NCI-H2029 (cell line): ENCODE results near the gene OLR1.
"Not testable (repeated sequence)": the region's sequence is repeated elsewhere in the genome, so short reads cannot be mapped to it uniquely, and the experiment has no call there.

Experiments used
- DNase-seq: peaks from one replicate; lab custom pipeline; 2025; lab: John Stamatoyannopoulos, UW

OLR1 gene

DNA sequence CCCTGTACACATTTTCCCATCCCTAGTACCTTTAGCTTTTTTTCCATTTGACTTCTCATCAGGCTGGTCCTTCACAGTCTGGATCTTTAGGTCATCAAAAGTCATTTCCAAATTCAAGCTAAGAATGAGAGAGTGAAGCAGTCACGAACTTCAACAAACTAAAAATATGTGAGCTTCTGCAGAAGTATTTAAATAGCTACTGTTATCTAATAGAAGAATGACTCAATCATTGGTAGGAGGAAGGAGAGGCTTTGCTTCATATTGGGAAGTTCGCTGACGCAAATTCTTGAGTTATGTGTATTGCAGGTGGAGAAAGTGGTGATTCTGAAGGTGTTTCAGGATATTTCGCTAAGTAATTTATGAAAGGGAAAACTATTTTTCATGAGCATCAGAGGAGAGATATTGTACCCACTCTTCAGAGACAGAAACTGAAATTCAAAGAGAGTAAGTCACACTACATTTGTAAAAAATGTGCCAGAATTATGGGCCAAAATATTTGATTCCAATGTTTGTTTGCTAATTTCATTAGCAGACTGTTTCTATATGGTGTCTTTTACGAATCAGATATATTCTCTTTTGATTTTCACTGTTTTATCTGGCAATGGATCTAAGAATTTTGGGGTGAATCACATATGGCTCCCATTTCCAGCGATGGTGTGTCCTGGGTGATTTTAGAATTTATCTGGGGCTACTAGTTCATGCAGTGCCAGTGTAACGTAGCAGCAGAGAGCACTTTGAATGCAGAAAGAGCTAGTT is at the start of gene OLR1:
Gene OLR1 (minus strand): TSS at position 160 of the 756 bp plus-strand sequence. CDS start 55 bp downstream, at position 105.
- DNase-seq, result no peak

DNA sequence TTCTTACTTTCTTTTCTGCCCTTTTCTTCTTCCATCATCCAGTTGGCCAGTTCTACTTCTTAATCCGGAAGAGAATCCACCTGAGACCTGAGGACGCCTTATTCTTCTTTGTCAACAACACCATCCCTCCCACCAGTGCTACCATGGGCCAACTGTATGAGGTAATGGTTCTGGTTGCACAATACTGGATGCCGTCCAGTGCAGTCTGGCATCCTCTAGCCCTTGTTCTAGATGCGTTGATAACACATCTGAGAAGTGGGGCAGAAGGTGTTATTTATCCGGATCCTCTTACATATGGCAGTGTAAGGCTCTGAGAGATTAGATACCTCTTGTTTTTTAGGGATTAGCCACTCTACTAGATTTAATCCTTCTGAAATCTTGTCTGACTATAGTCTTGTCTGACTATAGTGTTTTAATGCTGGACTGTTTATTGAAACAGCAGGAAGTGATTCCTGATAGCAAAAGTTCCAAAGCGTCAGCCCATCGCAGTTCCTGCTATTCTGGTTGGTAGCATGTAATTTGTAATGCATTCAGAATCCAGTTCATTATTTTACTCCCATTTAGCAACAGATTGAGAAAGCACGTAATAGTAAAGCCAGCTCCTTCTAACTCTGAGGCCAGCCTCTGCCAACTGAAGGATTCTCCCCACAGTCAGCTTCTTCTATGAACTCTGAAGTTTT is 48.6 kb upstream of the OLR1 start:
- peak; percentile 91 for DNase-seq

DNA sequence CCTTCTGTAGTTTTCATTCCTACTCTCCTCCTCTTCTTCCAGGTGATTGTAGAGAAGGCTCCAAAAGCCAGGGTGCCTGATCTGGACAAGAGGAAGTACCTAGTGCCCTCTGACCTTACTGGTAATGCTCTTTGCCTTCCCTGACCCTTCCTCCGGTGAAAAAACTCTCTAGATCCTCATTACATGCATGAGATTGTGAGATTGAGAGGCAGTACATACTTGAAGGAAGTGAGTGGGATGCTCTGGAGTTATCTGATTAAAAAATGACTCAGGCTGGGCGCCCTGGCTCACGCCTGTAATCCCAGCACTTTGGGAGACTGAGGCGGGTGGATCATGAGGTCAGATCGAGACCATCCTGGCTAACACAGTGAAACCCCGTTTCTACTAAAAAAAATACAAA is 46.1 kb upstream of the OLR1 start:
- DNase-seq, result no peak

DNA sequence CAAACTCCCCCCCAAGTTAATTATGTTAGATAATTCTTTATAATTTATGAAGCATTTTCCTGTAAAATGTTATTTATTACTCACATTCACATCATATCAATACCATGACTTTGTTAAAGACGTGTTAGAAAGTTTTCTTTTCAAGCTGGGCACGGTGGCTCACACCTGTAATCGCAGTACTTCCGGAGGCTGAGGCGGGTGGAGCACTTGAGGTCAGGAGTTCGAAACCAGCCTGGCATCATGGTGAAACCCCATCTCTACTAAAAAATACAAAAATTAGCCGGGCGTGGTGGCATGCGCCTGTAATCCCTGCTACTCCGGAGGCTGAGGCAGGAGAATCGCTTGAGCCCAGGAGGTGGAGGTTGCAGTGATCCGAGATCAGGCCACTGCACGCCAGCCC is 44.0 kb upstream of the OLR1 start:
- DNase-seq, result not testable (repeated sequence)

DNA sequence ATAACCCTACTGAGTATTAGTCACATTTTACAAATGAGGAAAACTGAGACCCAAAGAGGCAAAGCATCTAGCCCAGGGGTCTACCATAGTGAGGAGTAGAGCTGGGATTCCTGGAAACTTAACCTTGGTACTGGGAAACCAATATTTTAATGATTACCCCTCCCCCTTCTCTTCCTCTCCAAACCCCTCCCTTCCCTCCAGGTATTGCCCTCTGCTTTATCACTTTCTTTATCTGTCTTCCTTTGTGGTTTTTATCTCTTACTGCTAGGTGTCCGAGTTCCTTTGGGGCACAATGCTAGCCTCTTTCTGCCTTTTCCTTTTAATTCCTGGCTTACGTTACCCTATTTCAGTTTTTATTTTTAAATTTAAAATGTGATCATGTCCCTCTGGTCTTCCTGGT is 43.5 kb upstream of the OLR1 start:
- no peak for DNase-seq

DNA sequence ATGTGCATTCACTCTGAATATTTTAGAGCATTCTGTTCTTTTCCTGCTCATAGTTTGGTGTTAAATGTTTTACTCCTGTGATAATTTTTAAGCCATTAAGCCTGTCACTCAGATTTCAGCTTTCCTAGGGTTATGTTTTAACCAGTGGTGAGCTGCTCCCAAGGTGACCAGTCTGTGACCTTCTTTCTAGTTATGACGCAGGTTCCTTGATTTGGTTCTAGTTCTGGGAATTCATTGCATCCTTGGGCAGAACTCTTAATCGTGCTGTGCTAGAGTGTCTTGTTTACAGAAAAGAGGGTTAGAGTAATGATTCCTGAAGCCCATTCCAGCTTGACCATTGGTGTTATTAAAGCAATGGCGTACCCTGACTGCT is 42.9 kb upstream of the OLR1 start:
- no peak for DNase-seq

DNA sequence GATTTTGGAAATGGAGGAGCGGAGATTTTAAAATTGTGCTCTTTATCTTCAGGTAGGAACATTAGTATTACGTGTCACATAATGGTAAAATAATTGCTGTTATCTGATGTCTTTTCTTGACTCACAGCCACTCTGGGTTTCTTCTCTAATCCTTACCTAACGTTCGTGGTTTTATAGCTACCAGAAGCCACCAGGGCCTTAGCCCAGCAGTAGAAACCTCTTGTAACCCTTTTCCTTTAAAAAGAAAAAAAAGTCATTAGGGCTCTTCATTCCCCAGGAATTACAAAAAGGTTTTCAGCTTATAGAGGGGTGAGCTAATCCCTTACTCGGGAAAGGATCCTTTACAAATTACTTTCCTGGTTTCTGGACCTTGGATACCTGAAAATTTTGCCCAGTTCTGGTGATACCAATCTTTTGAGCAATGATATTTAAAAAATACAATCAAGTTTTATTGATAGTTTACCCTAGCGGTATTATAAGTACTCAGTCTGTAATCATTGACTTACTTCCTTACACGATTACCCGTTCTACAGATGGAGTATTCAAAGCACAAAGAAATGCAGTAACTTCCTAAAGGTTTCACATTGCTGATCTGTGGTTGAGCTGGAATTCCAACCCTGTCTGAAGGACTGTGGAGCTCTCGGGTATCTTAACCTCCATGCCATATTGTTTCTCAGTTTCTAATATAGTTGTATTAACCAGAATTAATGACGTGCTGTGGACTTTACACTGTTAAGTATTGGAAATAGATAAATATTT is 42.4 kb upstream of the OLR1 start:
- DNase-seq, result no peak

DNA sequence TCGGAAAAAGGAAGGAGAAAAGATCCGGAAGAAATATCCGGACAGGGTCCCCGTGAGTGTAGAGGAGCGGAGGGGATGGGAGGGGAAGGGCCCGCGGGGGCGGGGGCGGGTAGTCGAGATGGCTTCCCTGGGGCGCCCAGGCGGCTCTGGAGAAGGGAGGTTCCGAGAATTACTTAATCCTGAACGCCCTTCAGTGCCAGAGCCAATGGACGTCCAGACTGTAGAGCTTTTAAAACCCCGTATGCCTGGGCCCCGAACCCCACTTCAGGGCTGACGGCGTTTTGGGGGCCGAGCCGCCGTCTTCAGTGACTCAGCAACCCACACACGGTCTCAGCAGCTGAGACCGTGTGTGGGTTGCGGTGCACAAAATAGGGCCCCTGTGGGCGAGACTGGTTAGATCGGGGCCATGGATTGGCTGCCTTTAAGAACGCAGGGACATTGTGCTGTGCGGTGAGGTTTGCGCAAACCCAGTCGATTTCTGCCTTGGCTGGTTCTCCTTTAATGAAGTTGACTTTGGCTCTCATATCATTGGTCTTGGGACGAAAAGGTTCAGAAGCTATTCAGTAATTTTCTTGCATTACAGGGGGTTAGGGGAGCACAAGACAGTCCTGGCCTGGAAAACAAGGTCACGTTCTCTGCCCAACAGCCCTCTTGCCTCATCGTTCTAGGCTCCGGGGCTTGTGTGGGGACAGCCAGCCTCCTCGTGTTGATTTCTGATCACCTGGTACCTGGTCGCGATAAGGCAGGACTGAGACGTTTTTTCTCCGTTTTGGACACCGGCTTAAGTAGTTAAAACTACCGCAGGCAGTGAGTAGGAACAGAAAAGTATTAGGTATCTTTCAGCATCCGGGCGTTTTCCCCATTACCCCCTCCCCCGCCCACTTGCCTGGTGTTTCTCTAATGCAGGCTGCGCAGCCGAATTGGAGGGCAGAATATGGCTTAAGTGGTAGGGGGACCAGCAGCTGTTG is 41.5 kb upstream of the OLR1 start:
- DNase-seq, result peak; percentile 40

DNA sequence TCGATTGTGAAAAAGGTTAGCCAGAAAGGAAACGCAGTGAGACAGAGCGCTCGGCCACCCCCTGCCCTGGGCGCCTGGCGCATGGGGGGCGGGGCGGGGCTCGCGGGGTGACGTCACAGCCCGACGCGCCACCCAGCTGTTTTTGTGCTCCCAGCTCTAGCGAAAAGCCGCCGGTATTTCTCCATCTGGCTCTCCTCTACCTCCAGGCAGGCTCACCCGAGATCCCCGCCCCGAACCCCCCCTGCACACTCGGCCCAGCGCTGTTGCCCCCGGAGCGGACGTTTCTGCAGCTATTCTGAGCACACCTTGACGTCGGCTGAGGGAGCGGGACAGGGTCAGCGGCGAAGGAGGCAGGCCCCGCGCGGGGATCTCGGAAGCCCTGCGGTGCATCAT is 40.8 kb upstream of the OLR1 start, which contains the start of gene GABARAPL1:
Gene GABARAPL1 (plus strand): TSS at position 139 of the 393 bp plus-strand sequence. CDS start 253 bp downstream, at position 392.
- DNase-seq, result peak; percentile 70

DNA sequence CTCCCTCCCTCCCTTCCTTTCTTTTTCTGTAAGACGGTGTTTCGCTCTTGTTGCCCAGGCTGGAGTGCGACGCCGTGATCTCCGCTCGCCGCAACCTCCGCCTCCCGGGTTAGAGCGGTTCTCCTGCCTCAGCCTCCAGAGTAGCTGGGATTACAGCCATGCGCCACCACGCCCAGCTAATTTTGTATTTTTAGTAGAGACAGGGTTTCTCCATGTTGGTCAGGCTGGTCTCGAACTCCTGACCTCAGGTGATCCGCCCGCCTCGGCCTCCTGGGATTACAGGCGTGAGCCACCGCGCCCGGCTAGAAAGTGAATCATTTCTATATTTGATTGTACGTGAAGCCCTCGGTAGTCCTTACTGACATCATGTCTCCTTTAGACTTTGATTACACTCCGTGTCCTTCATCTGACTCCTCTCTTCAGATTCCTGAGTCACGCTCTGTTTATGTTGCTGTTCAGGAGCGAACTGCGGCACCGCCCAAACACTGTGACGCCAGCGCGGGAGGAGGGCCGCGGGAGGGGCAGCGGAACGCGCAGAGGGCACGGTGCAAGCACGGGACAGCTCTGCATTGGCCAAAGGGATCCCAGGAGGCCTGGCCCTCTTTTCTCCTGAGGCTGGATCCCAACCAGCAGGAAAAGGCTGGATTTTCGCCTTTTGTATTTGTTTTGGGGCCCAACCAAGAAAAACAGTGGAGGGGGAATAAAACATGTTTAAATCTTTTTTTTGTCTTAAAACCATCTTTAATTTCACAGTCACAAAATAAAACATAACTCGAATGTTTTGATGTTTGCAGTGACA is 40.2 kb upstream of the OLR1 start:
- peak; percentile 97 for DNase-seq

DNA sequence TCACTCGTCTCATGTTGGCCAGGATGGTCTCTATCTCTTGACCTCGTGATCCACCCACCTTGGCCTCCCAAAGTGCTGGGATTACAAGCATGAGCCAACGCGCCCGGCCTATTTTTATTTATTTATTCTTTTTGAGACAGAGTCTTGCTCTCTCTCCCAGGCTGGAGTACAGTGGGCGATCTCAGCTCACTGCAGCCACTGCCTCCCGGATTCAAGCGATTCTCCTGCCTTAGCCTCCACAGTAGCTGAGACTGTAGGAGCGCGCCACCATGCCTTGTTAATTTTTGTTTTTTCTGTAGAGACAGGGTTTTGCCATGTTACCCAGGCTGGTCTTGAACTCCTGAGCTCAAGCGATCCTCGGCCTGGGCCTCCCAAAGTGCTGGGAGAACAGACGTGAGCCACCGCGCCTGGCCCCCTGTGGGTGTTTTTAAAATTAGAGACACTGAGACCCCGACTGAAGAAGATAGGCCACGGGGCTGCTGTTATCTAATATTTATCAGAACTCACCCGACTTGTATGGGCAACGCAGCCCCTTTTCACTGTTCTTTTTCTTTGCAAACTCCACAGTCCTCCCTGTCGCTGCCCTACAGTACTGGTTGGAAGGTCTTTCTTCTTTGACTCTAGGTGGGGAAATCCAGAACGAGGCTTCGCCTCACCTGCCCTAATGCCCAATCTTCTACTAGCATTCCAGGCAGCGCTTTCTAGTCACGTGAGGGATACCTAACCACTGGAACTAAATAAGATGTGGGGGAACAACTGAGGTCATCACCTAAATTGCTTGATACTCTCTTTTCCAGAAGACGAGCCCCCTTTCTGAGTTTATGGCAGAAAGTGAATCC is 39.4 kb upstream of the OLR1 start:
- DNase-seq, result no peak

DNA sequence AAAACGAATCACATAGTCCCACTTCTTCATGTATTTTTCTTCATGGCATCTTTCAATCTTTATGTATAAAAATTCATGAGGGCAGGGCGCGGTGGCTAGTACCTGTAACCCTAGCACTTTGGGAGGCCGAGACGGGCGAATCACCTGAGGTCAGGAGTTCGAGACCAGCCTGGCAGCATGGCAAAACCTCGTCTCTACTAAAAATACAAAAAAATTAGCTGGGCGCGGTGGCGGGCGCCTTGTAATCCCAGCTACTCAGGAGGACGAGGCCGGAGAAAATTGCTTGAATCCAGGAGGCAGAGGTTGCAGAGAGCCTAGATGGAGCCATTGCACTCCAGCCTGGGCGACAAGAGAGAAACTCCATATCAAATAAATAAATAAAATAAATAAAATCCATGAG is 38.3 kb upstream of the OLR1 start:
- DNase-seq, result no peak

DNA sequence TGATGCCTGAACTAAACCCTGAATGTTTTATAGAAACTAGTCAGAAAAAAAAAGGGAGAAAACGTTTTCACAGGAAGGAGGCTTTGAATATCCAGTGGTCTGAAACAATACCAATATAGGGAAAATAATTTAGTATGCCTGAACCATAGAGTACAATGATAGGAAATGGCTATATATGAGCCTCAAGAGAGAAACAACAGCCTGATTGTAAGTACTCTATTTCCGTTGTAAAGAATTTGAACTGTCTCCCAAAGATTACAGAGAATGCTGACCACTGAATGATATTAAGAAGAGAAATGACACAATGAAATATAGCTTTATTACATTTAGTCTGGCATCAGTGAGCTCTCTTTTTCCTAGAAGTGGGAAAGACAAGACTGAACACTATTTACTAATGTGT is 35.2 kb upstream of the OLR1 start:
- DNase-seq, result no peak

DNA sequence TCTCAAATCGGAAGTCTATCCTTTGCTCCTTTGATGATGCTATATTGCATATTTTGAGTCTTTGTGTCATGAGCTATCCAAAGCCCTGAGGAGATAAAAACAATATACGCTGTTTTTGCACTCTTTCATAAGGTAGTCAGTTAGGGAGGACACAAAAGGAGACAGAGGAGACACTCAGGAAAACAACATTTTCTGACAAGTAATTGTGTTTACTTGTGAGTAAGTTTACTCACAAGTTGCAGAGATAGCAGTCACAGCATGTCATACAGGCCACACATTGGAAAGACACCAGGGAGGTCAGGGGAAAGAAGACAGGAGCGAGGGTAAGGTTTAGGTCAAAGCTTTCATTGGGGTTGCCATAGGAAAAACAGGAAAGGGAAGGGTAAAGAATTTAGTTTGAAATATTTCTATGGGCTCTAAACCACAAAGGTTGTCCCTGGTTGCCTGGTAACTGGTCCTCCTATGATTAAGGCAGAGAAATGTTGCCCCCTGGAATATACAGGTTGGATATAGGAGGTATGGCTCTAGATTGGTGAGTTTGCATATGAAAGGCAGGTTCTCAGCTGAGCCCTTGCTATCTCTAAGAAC is 33.4 kb upstream of the OLR1 start:
- no peak for DNase-seq

DNA sequence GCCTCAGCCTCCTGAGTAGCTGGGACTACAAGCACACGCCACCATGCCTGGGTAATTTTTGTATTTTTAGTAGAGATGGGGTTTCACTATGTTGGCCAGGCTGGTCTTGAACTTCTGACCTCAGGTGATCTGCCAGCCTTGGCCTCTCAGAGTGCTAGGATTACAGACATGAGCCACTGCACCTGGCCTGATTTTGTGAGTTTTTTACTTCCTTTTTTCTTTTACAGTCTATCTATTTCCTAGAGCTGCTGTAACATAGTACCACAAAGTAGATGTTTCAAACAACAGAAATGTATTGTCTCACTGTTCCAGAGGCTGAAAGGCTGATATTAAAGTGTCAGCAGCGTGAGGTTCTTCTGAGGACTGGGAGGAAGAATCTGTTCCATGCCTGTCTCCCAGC is 32.6 kb upstream of the OLR1 start:
- not testable (repeated sequence) for DNase-seq

DNA sequence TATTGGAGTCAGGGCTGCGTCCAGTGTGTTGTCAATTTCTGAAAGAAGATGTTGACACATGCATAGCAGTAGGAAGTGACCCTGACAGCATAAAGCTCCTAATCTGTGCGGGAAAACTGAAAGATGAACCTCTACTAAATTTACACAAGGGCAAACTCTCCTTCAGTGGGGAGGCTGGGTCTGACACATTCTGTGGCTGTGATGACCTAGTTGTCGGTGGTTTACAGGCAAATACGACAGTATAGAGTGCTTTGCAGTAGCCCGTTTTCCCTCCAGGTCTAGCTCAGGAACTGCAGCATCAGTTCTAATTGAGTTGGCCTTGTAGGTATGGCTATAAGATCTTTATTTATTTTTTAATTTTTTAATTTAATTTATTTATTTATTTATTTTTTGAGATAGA is 25.9 kb upstream of the OLR1 start:
- DNase-seq, result no peak

DNA sequence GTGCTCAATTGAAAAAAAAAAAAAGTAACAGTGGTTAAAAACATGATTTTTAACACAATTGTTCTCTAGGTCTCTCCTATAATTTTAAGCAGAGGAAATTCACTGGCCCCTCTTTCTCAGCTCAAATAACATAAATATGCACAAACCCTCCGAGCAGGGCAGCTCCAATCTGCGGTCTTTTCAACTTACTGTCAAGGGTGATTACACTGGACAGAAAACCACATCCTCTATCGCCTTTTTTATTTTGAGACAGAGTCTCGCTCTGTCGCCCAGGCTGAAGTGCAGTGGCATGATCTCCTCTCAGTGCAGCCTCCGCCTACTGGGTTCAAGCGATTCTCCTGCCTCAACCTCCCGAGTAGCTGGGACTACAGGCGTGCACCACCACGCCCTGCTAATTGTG is 24.3 kb upstream of the OLR1 start:
- no peak for DNase-seq

DNA sequence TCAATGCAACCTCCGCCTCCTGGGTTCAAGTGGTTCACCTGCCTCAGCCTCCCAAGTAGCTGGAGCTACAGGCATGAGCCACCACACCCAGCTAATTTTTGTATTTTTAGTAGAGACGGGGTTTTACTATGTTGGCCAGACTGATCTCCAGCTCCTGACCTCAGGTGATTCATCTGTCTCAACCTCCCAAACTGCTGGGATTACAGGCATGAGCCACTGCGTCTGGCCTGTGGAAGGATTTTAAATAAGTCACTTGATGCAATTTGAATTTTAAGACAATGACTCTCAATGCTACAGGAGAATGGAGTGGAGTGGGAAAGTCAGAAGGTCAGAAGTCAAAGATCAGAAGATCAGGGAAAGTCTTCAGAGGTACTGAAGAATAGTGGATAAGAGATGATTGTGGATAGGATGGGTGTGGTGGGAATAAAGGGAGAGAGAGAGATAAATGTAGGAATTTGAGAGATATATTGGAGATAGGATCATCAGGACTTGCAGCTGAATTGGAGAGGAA is 22.3 kb upstream of the OLR1 start:
- DNase-seq, result no peak

DNA sequence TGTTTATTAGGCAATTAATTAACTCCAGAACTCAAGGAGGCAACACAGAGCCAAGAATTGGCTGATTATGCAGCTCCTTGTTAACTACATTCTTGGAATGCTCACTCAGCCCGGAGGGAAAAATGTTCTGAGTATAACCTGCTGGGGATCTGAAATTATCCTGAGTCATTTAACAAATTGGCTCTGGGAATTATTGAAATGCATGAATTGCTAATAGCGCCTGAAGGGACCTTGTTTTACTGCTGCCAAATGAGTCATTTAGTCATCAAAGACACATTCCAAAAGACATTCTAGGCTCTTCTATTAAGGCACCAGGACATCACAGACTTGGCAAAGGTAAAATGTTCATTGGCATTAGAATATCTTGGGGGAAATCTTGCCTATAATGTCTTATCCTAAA is 19.9 kb upstream of the OLR1 start:
- no peak for DNase-seq
